ENCODE data around the gene CDRT15.
"Not testable (repeated sequence)": the region's sequence is repeated elsewhere in the genome, so short reads cannot be mapped to it uniquely, and the experiment has no call there.

Gene CDRT15

GRCh38 chr17:14236762-14237161 is at the start of gene CDRT15:
CDRT15 (minus strand) TSS chr17:14236862; CDS start chr17:14236833, 29 bp downstream.
- DNase-seq = not testable (repeated sequence)

DNA sequence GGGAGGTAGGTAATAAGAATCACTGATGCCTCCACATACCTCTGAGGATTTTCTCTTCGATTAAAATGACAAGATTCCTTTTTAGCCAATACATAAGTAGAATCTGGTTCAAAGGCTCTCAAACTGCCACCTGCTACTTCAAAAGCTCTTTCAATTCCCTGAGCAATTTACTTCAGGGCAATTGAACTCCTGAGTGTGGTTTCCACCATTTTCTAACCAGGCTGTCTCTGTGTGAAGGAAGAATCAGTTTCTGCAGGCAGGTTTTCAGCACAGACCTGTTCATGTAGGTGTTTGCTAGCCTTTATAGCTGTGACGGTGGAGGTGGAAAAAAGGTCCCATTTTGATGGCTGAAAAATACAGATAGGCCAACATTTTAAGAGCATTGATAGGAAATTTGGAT is 46.1 kb upstream of the CDRT15 start:
- no peak for DNase-seq

DNA sequence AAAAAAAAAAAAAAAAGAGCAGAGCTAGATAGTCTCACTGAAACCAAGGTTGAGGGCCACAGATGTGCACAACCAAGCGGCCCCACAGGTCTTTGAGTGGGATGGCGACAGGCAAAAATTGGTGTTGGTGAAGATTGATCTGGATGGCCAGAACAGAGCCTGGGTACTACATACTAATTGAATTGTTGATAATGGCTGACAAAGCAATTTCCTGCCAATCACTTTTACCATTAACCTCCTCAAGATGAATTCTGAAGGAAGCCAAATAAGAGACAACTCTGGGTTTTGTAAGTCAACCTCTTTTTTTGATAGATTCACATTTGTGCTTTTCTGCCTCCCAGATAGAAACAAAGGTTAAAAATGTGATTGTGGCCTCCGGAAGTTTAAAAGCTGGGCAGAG is 44.9 kb upstream of the CDRT15 start:
- DNase-seq = no peak

DNA sequence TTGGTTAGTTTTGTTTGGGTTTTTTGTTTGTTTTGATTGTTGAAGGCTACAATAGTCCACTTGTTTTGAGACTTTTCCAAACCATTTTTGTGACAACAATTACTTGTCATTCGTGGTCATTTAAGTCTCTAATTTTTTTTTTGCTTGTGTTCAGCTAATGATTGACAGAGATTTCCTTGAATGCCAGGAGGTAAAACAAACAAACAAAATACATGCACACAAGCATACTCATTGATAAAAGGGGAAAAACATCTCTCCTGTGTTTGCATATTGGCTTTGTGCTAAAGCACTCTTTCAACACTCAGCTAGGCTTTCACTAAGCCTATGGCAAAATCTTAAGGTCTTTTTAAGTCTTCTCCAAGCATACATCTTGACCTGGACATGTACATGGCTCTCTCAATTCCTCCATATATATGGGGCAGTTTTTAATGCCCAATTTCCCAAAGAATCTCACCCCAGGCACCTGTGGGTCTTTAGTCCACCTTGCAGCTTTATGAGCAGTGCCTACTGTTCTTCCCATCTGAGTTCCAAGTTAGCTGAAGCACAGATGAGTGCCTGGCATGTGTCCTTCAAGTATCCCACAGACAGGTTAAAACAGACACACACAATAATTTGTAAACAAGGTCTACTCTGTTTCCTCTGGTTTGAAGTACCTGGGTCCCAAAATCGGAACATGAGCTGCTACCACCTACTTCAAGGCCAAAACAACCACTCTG is 40.0 kb upstream of the CDRT15 start:
- no peak for DNase-seq

GRCh38 chr17:14270508-14270907 is 33.8 kb upstream of the CDRT15 start:
- DNase-seq = peak in 1 of 2 experiments; percentile 26

DNA sequence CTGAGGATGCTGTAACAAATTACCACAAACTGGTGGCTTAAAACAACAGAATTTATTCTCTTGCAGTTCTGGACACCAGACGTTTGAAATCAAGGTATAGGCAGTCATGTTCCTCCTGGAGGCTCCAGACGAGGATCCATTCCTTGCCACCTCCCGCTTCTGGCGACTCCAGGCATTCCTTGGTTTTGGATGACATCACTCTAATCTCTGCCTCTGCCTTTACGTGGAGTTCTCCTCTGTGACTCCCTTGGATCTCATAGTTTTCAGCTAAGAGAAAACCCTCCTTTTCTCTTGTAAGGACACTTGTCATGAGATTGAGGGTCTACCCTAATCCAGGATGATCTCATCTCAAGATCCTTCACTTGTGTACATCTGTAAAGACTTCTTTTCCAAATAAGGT is 32.8 kb upstream of the CDRT15 start:
- no peak for DNase-seq

DNA sequence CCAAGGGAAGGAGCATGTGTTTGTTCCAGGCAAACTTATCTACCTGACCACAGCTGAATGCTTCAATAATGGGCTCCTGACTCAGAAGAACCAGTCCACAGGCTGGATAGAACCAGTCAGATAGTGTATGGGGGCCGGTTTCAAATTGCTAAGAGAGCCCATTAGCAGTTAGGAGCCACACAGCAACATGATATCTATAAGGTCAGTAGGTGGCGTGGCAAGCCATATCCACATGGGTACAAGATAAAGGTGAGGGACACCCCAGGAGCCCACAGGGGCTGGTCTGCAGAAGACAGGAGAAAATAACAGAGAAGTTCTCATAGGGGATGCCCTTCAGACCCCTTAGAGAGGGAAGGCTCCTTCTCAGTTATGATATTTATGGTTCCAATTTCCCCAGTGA is 31.6 kb upstream of the CDRT15 start:
- no peak for DNase-seq

DNA sequence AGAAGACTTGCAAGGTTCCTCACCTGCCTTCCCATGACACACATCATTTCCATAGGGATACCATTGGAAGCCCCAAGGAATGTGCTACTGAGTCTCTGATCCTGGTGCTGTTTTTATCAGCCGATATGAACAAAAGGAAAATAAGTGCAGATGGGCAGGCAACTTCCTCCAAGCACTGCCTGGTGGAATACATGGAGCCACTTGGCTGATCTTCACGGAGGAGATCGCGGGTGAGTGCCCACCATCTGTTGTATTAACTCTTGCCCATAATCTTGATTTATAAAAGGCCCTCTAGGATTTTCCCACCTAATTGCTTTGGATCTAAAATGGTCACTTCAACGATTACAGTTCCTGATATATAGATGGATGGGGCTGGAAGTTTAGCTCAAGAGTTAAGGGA is 24.7 kb upstream of the CDRT15 start:
- DNase-seq = peak; percentile 61 to 86

GRCh38 chr17:14245629-14246028 is 9.0 kb upstream of the CDRT15 start:
- DNase-seq = no peak

- no peak for DNase-seq
These were observed 8.3 kb upstream of the CDRT15 start for GRCh38 chr17:14245002-14245401.

- not testable (repeated sequence) for DNase-seq
These were observed 2.6 kb upstream of the CDRT15 start for GRCh38 chr17:14239271-14239670.

GRCh38 chr17:14236032-14236431 is 630 bp downstream of the CDRT15 start:
- DNase-seq = not testable (repeated sequence)

GRCh38 chr17:14235047-14235446 is 1.6 kb downstream of the CDRT15 start:
- DNase-seq = not testable (repeated sequence)

GRCh38 chr17:14231187-14231586 is 5.5 kb downstream of the CDRT15 start:
- DNase-seq = not testable (repeated sequence)

DNA sequence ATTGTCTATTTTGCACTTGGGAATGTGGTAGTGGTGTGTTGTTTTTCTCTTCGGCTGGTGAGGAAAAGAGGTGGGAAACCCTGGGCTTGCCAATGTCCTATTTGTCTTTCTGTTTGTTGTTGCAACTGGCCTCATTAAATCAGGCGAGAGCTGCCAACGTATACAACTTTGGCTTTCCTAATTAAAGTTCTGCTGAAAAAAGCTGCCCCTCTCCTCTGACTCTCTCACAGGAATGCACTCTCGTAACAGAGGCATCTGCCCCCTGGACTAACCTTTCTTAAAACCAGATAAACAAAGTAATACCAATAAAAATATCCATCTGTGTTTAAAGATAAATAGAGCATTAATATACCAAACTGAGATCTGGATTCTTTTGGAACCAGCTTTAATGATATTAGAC is 7.8 kb downstream of the CDRT15 start:
- no peak for DNase-seq

DNA sequence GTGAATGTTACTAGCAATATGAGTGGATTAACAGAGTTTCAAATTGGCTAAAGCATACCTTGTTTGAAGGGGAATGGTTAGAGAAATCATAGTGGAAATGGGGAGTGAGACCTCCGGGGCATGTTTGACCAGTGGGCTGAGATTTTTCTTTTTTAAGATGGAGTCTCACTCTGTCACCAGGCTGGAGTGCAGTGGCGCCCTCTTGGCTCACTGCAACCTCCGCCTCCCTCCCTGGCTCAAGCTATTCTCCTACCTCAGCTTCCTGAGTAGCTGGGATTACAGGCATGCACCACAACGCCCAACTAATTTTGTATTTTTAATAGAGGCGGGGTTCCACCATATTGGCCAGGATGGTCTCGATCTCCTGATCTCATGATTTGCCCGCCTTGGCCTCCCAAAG is 9.6 kb downstream of the CDRT15 start:
- no peak for DNase-seq

DNA sequence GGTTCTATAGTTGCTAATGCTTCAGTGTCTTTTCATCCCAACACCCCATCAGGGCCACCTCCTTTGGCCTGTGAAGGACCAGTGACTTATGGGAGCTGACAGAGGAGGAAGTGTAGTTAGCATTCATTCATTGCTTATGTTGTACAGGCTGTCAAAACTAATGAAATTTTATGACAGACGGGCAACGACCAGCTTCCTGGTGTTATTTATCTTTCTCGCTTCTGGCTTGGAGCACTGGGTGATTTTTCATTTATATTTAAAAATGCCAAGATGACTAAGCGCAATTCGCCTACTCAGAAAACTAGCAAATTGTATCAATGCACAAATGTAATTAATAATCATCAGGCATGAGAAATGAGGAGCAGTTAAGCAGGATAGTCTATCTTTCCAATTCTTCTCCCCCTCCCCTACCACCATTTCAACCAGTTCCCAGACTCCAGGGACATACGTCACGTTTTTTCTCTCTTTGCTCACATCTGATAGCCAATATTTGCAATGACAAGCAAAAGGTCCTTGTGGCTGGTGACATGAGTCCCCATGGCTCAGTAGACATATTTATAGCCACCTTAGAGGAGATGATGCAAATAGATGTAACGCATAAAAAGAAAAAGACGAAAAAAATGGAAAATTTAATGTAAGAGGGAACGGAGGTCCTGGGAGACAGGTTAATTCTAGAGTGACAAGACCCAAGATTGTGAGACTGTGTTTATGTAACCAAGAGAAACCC is 11.2 kb downstream of the CDRT15 start:
- no peak for DNase-seq

- no peak for DNase-seq
These were observed 14.1 kb downstream of the CDRT15 start for GRCh38 chr17:14222611-14223010.

DNA sequence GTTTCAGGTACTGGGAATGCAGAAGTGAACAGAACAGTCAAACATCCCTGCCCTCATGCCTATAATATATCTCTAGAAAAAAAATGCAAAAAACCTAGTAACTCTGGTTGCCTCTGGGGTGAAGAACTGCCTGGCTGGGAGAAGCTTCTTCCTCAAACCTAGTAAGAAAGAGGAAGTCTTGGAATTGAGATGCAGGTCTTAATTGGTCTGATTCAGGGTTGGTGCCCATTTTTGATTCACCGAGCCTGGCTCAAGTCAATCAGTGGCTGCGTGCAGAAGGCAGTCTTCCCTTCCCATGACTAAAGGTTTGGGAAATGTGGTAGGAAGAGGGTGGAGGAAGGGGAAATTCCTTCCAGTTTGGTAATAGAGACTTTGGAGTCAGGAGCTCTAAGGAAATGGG is 22.4 kb downstream of the CDRT15 start:
- no peak for DNase-seq

DNA sequence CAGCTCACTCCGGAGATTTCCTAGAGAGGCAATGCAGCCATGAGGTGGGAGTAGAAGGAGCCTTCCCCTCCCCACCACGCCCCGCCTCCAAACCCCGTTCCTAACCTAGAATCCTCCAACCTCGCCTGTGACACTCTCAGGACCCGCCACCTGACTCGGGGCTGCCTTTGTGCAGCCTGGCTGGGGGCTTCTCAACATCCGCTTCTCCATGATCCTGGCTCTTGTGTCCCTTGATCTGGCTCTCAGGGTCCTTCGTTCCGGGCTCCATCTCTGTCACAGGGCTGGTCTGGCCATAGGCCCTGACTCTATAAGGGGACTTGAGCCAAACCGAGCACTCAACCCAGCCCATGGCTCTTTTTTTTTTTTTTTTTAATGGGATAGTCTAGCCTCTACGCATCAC is 24.3 kb downstream of the CDRT15 start:
- no peak for DNase-seq

DNA sequence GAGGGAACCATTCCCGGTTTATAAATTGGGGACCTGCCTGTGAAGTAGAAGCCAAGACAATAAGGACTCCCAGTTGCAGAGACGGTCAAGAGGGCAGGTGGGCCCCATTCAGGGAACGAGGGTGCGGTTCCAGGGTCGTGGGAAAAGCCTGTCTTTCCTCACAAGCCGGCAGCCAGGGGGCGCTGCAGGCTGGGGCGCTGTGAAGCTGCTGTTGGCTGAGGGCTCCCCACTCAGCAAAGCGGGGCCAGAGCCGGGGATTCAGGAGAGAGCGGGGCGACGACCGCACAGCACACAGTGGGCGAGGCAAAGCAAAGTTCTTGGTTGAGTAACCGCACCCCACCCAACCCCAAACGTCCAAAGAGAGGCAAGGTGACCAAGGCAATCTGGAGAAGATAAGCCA is 24.9 kb downstream of the CDRT15 start:
- no peak for DNase-seq

DNA sequence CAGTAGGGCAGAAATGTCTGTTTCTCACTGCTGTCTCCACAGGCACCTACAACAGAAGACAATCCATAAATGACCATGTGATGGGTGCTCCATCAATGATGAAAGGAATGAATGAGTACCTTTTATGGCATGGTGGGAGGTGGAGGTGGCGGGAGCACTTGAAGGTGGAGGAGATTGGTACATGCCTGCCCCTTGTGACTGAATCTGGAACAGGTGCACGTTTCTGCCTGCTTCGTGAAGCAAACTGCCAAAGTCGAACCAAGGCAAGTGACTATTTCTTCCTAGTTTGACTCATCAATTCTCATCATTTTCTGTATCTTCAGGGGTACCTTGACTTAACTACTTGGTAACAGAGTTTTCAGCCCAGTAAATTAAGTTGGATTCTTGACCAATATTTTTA is 25.4 kb downstream of the CDRT15 start:
- no peak for DNase-seq

GRCh38 chr17:14209215-14209614 is 27.4 kb downstream of the CDRT15 start:
- no peak for DNase-seq

GRCh38 chr17:14207791-14208190 is 28.9 kb downstream of the CDRT15 start:
- no peak for DNase-seq

GRCh38 chr17:14206891-14207290 is 29.8 kb downstream of the CDRT15 start:
- no peak for DNase-seq

Measured in NCI-H524 (cell line).